Thoracic aorta (tissue), 2 donors: ENCODE results near the gene MS4A3. TPM values are rescaled to one million over a fixed set of nuclear protein-coding genes. Genes with fewer than 3 reads are reported as not detected.

Experiments
- ATAC-seq: fragments of 150-250 bp; one replicate; pipeline ENCODE4 v1.8.0; 2017; ENCODE audit warnings: low read depth; ENCODE audit not compliant: insufficient number of reproducible peaks, low FRiP score
- DNase-seq: peaks from one replicate; pipeline ENCODE4 v3.0.0-alpha.2; 2020; ENCODE audit warnings: low spot score
- H3K27ac ChIP-seq, 2 donors: fragments of 200-600 bp; sonication (generic); 1 replicate in 1 of 2; 2 replicates in 1 of 2; pipeline ENCODE4 v1.5.1; 2016; ENCODE audit warnings: mild to moderate bottlenecking in 2 of 2, moderate library complexity in 2 of 2
- H3K27me3 ChIP-seq: fragments of 200-600 bp; sonication (generic); replicated peaks from 2 replicates; pipeline ENCODE4 v1.6.0; 2016; ENCODE audit warnings: mild to moderate bottlenecking; ENCODE audit not compliant: insufficient read depth
- H3K36me3 ChIP-seq: fragments of 200-600 bp; sonication (generic); one replicate; pipeline ENCODE4 v1.5.1; 2016
- H3K4me1 ChIP-seq, 2 donors: fragments of 200-600 bp; sonication (generic); 1 replicate in 1 of 2; 2 replicates in 1 of 2; pipeline versions ENCODE4 v1.5.1 to v1.6.0; 2016; ENCODE audit warnings: low read depth in 2 of 2, mild to moderate bottlenecking in 1 of 2; ENCODE audit not compliant: control insufficient read depth in 1 of 2
- H3K4me3 ChIP-seq: fragments of 200-600 bp; sonication (generic); 2 replicates; pipeline ENCODE4 v1.5.1; 2016; ENCODE audit warnings: mild to moderate bottlenecking
- H3K9me3 ChIP-seq: fragments of 200-600 bp; sonication (generic); 2 replicates; pipeline ENCODE4 v1.5.1; 2016
- CTCF ChIP-seq: fragments of 200-600 bp; sonication (generic); IDR thresholded peaks from one replicate; pipeline ENCODE4 v1.5.1; 2019; ENCODE audit warnings: antibody characterized with exemption
- total RNA-seq, 2 donors: library from RNA; depleted of rRNA; stranded (reverse); fragments of >200 nt; gene quantifications; one replicate each; pipeline versions ENCODE4 v1.1.0 to v1.2.3, GENCODE V29; 2016

The MS4A3 gene
- total RNA-seq, 2 donors from 2014 or later = not detected

- Histone ChIP-seq H3K27ac (no peak overlapping the region), H3K4me3 (no peak overlapping the region), H3K4me1 (no peaks in the 10 kb centered on the region), H3K27me3 (no peaks in the 10 kb centered on the region), H3K9me3 (no peaks in the 10 kb centered on the region), H3K36me3 (no peaks in the 10 kb centered on the region)
- ATAC-seq = no peak
- DNase-seq = no peak
- no peak for TF ChIP-seq CTCF
These were observed 24.1 kb downstream of the MS4A3 start for GRCh38 chr11:60080535-60080934.

- no peak for TF ChIP-seq CTCF
- Histone ChIP-seq H3K4me1 (no peaks in the 10 kb centered on the region), H3K4me3 (no peak overlapping the region), H3K27me3 (no peaks in the 10 kb centered on the region), H3K36me3 (no peaks in the 10 kb centered on the region), H3K9me3 (no peaks in the 10 kb centered on the region), H3K27ac (no peak overlapping the region)
- DNase-seq (no peak), ATAC-seq (no peak)
These were observed 28.3 kb downstream of the MS4A3 start for GRCh38 chr11:60084631-60085273.

GRCh38 chr11:60085909-60086308 lies 29.4 kb downstream of the MS4A3 start:
- no peaks in the 10 kb centered on the region for H3K4me1 ChIP-seq
- no peaks in the 10 kb centered on the region for H3K36me3 ChIP-seq
- ATAC-seq (no peak), DNase-seq (no peak)
- TF ChIP-seq CTCF = no peak
- H3K4me3 ChIP-seq = no peak overlapping the region
- H3K27ac ChIP-seq = no peak overlapping the region
- H3K27me3 ChIP-seq = no peaks in the 10 kb centered on the region
- H3K9me3 ChIP-seq = no peaks in the 10 kb centered on the region

GRCh38 chr11:60087239-60087638 lies 30.8 kb downstream of the MS4A3 start:
- no peak for ATAC-seq
- no peaks in the 10 kb centered on the region for H3K27me3 ChIP-seq
- no peaks in the 10 kb centered on the region for H3K36me3 ChIP-seq
- DNase-seq = no peak
- no peak overlapping the region for H3K4me3 ChIP-seq
- H3K9me3 ChIP-seq = no peaks in the 10 kb centered on the region
- H3K4me1 ChIP-seq = no peaks in the 10 kb centered on the region
- H3K27ac ChIP-seq = no peak overlapping the region
- no peak for TF ChIP-seq CTCF

DNA sequence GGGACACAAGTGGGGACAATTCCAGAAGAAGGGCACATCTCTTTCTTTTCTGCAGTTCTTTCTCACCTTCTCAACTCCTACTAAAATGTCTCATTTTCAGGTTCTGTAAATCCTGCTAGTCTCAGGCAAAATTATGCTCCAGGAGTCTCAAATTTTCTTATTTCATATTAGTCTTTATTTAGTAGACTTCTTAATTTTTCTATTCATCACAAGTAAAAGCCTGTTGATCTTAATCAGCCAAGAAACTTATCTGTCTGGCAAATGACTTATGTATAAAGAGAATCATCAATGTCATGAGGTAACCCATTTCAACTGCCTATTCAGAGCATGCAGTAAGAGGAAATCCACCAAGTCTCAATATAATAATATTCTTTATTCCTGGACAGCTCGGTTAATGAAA lies 31.9 kb downstream of the MS4A3 start, which contains the start of gene MS4A2:
Gene MS4A2, plus strand, starts transcription at position 301 of the 400 bp plus-strand sequence. CDS start 102 bp downstream, outside the sequence.
- DNase-seq = no peak
- Histone ChIP-seq H3K36me3 (no peaks in the 10 kb centered on the region), H3K4me3 (no peak within 1 kb of the TSS), H3K9me3 (no peaks in the 10 kb centered on the region), H3K27me3 (no peaks in the 10 kb centered on the region), H3K4me1 (no peaks in the 10 kb centered on the region), H3K27ac (no peak within 1 kb of the TSS)
- no peak for ATAC-seq
- TF ChIP-seq CTCF = no peak
